ENCODE results near the gene TJAP1.

TJAP1 gene

GRCh38 chr6:43476746-43477145 is 624 bp upstream of the TJAP1 start:
- H3K27ac ChIP-seq (ENCODE audit: low read length, poor library complexity, severe bottlenecking), result peak overlapping the region; percentile 48
- peaks cover 6% of the 10 kb centered on the region for H3K4me1 ChIP-seq (ENCODE audit: control insufficient read depth, insufficient read depth, low read depth, low read length)
- peaks cover 24% of the 10 kb centered on the region for H3K79me1 ChIP-seq (replicated peaks; ENCODE audit: low read length, poor library complexity, severe bottlenecking)
- H2BK12ac ChIP-seq (ENCODE audit: low read length in 2 of 2), result no peak overlapping the region
- H3K23ac ChIP-seq (ENCODE audit: low read length in 2 of 2), result no peak overlapping the region
- peak overlapping the region; percentile 94 for H3K9ac ChIP-seq (ENCODE audit: low read length)
- H4K8ac ChIP-seq (ENCODE audit: low read length), result no peak overlapping the region
- no peak overlapping the region for H3K14ac ChIP-seq (ENCODE audit: low read length in 2 of 2)
- H3K4me2 ChIP-seq (ENCODE audit: low read length, poor library complexity, severe bottlenecking), result peak overlapping the region; percentile 85
- H2BK5ac ChIP-seq (ENCODE audit: low read depth, low read length, poor library complexity, severe bottlenecking), result no peak overlapping the region
- no peak for DNase-seq
- no peak overlapping the region for H3K18ac ChIP-seq (ENCODE audit: low read depth in 1 of 2, low read length in 2 of 2)
- no peak overlapping the region for H2BK120ac ChIP-seq (ENCODE audit: low read depth, low read length)
- H2AFZ ChIP-seq (ENCODE audit: low read depth, low read length), result peak overlapping the region; percentile 89
- no peak overlapping the region for H2BK15ac ChIP-seq (ENCODE audit: low read depth, poor library complexity, severe bottlenecking)
- H3K4ac ChIP-seq (ENCODE audit: low read depth in 1 of 2, low read length in 2 of 2), result peak overlapping the region in 1 of 2 experiments; percentile 11
- peak overlapping the region in 1 of 2 experiments; percentile 95 for H3K4me3 ChIP-seq (ENCODE audit: insufficient read depth in 1 of 2, low read depth in 1 of 2, low read length in 2 of 2)
- peaks cover under 1 to 4% of the 10 kb centered on the region in 2 experiments for H3K27me3 ChIP-seq (ENCODE audit: control insufficient read depth in 1 of 2, insufficient read depth in 1 of 2, low read length in 2 of 2)
- no peak overlapping the region for H2AK5ac ChIP-seq (ENCODE audit: low read length, severe bottlenecking)
- no peaks in the 10 kb centered on the region for H3K9me3 ChIP-seq (ENCODE audit: control insufficient read depth, low read length)
- H3K36me3 ChIP-seq (ENCODE audit: control insufficient read depth in 1 of 2, insufficient read depth in 2 of 2, low read depth in 1 of 2, low read length in 2 of 2), result peaks cover 0 to 3% of the 10 kb centered on the region in 2 experiments
- no peak overlapping the region for H4K91ac ChIP-seq (ENCODE audit: low read length)
- WGBS, result 46% methylated on average over 2 of the region's 2 CpGs

DNA sequence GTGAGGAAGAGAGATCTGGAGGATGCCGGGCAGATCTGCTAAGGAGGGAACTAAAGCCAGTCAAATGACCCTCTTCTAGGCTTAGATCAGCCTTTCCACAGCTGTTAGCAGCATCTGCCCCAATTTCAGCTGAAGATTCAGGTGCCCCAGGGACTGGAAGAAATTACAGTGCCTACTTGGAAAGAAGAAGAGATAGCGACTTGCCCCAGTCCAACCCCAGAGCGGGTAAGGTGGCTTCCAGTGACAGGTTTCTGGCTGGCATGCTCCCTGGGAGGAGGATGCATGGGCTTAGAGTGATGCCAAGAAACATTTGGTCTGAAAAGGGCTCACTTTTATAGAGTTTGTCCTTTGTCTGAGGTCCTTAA is 620 bp downstream of the TJAP1 start:
- H3K23ac ChIP-seq (ENCODE audit: low read length in 2 of 2), result no peak overlapping the region
- H4K8ac ChIP-seq (ENCODE audit: low read length), result no peak overlapping the region
- peak overlapping the region; percentile 94 for H3K9ac ChIP-seq (ENCODE audit: low read length)
- no peak for DNase-seq
- H3K27me3 ChIP-seq (ENCODE audit: control insufficient read depth in 1 of 2, insufficient read depth in 1 of 2, low read length in 2 of 2), result no peaks in the 10 kb centered on the region
- no peak overlapping the region for H2AFZ ChIP-seq (ENCODE audit: low read depth, low read length)
- no peak overlapping the region for H2BK15ac ChIP-seq (ENCODE audit: low read depth, poor library complexity, severe bottlenecking)
- peak overlapping the region; percentile 69 for H3K4me2 ChIP-seq (ENCODE audit: low read length, poor library complexity, severe bottlenecking)
- no peak overlapping the region for H3K18ac ChIP-seq (ENCODE audit: low read depth in 1 of 2, low read length in 2 of 2)
- no peak overlapping the region for H2BK5ac ChIP-seq (ENCODE audit: low read depth, low read length, poor library complexity, severe bottlenecking)
- H3K4me3 ChIP-seq (ENCODE audit: insufficient read depth in 1 of 2, low read depth in 1 of 2, low read length in 2 of 2), result peak overlapping the region; percentile 70 to 95
- peak overlapping the region; percentile 31 for H4K91ac ChIP-seq (ENCODE audit: low read length)
- no peak overlapping the region for H2AK5ac ChIP-seq (ENCODE audit: low read length, severe bottlenecking)
- H2BK12ac ChIP-seq (ENCODE audit: low read length in 2 of 2), result no peak overlapping the region
- H2BK120ac ChIP-seq (ENCODE audit: low read depth, low read length), result no peak overlapping the region
- H3K79me1 ChIP-seq (replicated peaks; ENCODE audit: low read length, poor library complexity, severe bottlenecking), result peaks cover 31% of the 10 kb centered on the region
- 32% methylated on average over 3 of the region's 3 CpGs for WGBS
- peaks cover 6% of the 10 kb centered on the region for H3K4me1 ChIP-seq (ENCODE audit: control insufficient read depth, insufficient read depth, low read depth, low read length)
- H3K9me3 ChIP-seq (ENCODE audit: control insufficient read depth, low read length), result no peaks in the 10 kb centered on the region
- H3K27ac ChIP-seq (ENCODE audit: low read length, poor library complexity, severe bottlenecking), result no peak overlapping the region
- peak overlapping the region in 1 of 2 experiments; percentile 13 for H3K4ac ChIP-seq (ENCODE audit: low read depth in 1 of 2, low read length in 2 of 2)
- no peak overlapping the region for H3K14ac ChIP-seq (ENCODE audit: low read length in 2 of 2)
- peaks cover 0 to 3% of the 10 kb centered on the region in 2 experiments for H3K36me3 ChIP-seq (ENCODE audit: control insufficient read depth in 1 of 2, insufficient read depth in 2 of 2, low read depth in 1 of 2, low read length in 2 of 2)

GRCh38 chr6:43481075-43481474 is 3.7 kb downstream of the TJAP1 start:
- Histone ChIP-seq H4K91ac (ENCODE audit: low read length) (no peak overlapping the region), H2BK15ac (ENCODE audit: low read depth, poor library complexity, severe bottlenecking) (no peak overlapping the region), H4K8ac (ENCODE audit: low read length) (no peak overlapping the region), H3K9ac (ENCODE audit: low read length) (no peak overlapping the region), H3K4me1 (ENCODE audit: control insufficient read depth, insufficient read depth, low read depth, low read length) (peaks cover 6% of the 10 kb centered on the region), H2AFZ (ENCODE audit: low read depth, low read length) (no peak overlapping the region), H3K4me2 (ENCODE audit: low read length, poor library complexity, severe bottlenecking) (no peak overlapping the region), H3K4me3 (ENCODE audit: insufficient read depth in 1 of 2, low read depth in 1 of 2, low read length in 2 of 2) (no peak overlapping the region), H2AK5ac (ENCODE audit: low read length, severe bottlenecking) (no peak overlapping the region), H3K36me3 (ENCODE audit: control insufficient read depth in 1 of 2, insufficient read depth in 2 of 2, low read depth in 1 of 2, low read length in 2 of 2) (peaks cover 0 to 9% of the 10 kb centered on the region in 2 experiments), H2BK12ac (ENCODE audit: low read length in 2 of 2) (no peak overlapping the region), H3K23ac (ENCODE audit: low read length in 2 of 2) (no peak overlapping the region), H3K27ac (ENCODE audit: low read length, poor library complexity, severe bottlenecking) (no peak overlapping the region), H2BK5ac (ENCODE audit: low read depth, low read length, poor library complexity, severe bottlenecking) (no peak overlapping the region), H3K14ac (ENCODE audit: low read length in 2 of 2) (no peak overlapping the region), H3K9me3 (ENCODE audit: control insufficient read depth, low read length) (no peaks in the 10 kb centered on the region), H3K27me3 (ENCODE audit: control insufficient read depth in 1 of 2, insufficient read depth in 1 of 2, low read length in 2 of 2) (no peaks in the 10 kb centered on the region), H2BK120ac (ENCODE audit: low read depth, low read length) (no peak overlapping the region), H3K79me1 (replicated peaks; ENCODE audit: low read length, poor library complexity, severe bottlenecking) (peaks cover 42% of the 10 kb centered on the region), H3K4ac (ENCODE audit: low read depth in 1 of 2, low read length in 2 of 2) (no peak overlapping the region), H3K18ac (ENCODE audit: low read depth in 1 of 2, low read length in 2 of 2) (no peak overlapping the region)
- DNase-seq, result no peak
- WGBS, result no CpG with 5 or more reads among the region's 2 CpGs

- Histone ChIP-seq H3K9ac (ENCODE audit: low read length) (no peak overlapping the region), H2BK120ac (ENCODE audit: low read depth, low read length) (no peak overlapping the region), H3K79me1 (replicated peaks; ENCODE audit: low read length, poor library complexity, severe bottlenecking) (peaks cover 45% of the 10 kb centered on the region), H3K4me2 (ENCODE audit: low read length, poor library complexity, severe bottlenecking) (no peak overlapping the region), H4K91ac (ENCODE audit: low read length) (no peak overlapping the region), H3K23ac (ENCODE audit: low read length in 2 of 2) (no peak overlapping the region), H4K8ac (ENCODE audit: low read length) (no peak overlapping the region), H2BK12ac (ENCODE audit: low read length in 2 of 2) (no peak overlapping the region), H3K14ac (ENCODE audit: low read length in 2 of 2) (no peak overlapping the region), H3K27ac (ENCODE audit: low read length, poor library complexity, severe bottlenecking) (no peak overlapping the region), H2AK5ac (ENCODE audit: low read length, severe bottlenecking) (no peak overlapping the region), H3K18ac (ENCODE audit: low read depth in 1 of 2, low read length in 2 of 2) (no peak overlapping the region), H2BK5ac (ENCODE audit: low read depth, low read length, poor library complexity, severe bottlenecking) (no peak overlapping the region), H3K9me3 (ENCODE audit: control insufficient read depth, low read length) (no peaks in the 10 kb centered on the region), H3K4me1 (ENCODE audit: control insufficient read depth, insufficient read depth, low read depth, low read length) (peaks cover 6% of the 10 kb centered on the region), H3K4me3 (ENCODE audit: insufficient read depth in 1 of 2, low read depth in 1 of 2, low read length in 2 of 2) (no peak overlapping the region), H3K27me3 (ENCODE audit: control insufficient read depth in 1 of 2, insufficient read depth in 1 of 2, low read length in 2 of 2) (no peaks in the 10 kb centered on the region), H3K4ac (ENCODE audit: low read depth in 1 of 2, low read length in 2 of 2) (no peak overlapping the region), H2BK15ac (ENCODE audit: low read depth, poor library complexity, severe bottlenecking) (no peak overlapping the region), H2AFZ (ENCODE audit: low read depth, low read length) (no peak overlapping the region), H3K36me3 (ENCODE audit: control insufficient read depth in 1 of 2, insufficient read depth in 2 of 2, low read depth in 1 of 2, low read length in 2 of 2) (peaks cover 0 to 9% of the 10 kb centered on the region in 2 experiments)
- no peak for DNase-seq
- WGBS, result 94% methylated on average over 11 of the region's 11 CpGs
Observed at GRCh38 chr6:43481591-43482236, 4.3 kb downstream of the TJAP1 start.

Measured in mesenchymal stem cell (in vitro differentiated cells and primary cell).